DMS 273 (cell line): ENCODE results near the gene RAD51B.
"Not testable (repeated sequence)": the region's sequence is repeated elsewhere in the genome, so short reads cannot be mapped to it uniquely, and the experiment has no call there.

Experiments
- DNase-seq: peaks from one replicate; lab custom pipeline; 2025; ENCODE audit not compliant: unreplicated experiment; lab: John Stamatoyannopoulos, UW

RAD51B gene

DNA sequence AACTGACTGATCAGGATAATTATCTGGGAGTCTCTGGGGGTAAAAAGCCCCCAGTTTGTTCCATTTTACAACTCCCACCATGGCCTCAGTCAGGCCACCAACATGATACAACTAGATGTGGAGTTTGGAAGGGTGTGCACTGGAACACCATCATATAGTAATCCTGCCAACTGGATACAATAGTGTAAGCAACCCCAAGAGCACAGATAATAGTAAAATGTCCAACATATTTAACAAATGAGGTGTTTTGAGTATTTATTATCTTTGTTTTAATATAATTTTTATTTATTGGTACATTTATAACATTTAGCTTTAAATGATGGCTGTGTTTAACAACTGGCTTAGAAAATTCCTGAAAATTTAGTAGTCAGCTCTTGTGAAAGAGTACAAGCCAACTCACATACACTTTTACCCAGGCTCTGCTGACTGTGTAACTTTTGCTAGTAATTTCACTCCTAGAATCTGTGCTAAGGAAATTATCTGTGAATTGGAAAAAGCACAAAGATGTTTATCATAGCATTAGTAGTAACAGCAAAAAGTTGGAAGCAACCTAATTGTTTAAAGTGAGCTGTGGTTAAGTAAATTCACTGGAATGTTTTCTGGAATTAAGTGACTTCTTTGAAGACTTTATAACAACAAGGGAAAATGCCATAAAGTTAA lies 196.8 kb downstream of the RAD51B start:
- no peak for DNase-seq

DNA sequence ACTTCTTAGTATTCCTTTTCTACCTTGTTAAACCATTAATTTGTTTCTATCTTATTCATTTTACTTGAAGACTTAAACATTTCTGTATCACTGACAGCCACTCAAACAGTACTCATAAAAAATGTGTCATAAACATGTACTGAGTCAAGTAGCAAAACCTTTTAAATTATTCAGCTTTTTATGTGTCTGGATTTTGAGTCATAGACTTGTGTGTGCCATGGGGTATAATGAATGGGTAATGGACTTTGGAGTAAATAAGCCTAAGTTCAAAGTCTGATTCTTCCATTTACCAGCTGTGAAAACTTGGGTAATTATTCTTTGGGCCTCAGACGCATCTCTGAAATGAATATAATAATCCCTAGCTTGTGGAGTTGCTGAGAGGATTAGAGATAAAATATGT lies 199.0 kb downstream of the RAD51B start:
- DNase-seq, result no peak

DNA sequence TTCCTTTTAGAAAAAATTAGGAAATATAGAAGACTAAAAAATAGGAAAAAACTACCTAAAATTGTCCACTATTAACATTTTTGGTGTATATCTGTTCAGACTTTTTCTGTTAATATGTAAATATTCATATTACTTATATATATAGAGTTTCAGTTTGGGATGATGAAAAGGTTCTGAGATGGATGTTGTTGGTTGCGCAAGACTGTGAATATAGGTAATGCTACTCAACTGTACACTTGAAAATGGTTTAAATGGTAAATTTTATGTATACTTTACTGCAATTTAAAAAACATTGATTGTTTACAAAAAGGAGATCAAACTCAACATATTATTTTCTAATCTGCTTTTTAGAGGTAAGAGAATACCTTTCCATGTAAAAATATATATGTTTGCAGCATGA lies 200.9 kb downstream of the RAD51B start:
- no peak for DNase-seq

DNA sequence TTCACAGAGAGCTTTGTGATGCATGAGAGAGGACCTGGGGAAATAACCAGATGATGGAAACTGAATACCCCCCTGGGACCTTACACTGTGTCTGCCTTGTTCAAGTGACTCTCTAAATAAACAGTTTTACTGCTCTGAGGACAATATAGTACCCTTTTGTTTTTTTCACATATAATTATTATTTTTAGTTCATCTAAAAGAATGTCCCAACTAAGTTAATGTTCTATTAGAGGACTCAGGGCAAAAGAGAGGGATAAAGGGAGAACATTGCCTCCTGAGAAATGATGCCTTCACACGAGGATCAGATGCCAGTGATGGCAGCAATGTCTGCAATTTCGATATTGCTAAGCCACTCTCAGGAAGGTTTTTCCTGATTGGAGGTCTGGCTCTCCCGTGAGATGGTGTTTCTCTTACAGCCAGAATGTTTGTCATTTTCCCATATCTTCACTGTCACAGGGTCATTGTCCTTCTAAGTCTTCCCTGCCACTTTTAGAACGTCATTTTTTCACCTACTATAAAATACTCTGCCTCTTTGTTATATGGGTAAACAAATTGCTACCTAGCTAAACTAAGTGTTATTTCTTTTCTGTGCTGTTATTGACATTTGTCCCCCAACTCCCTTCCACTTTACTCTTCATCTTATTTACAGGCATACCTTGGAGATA lies 201.6 kb downstream of the RAD51B start:
- DNase-seq, result peak; percentile 68

DNA sequence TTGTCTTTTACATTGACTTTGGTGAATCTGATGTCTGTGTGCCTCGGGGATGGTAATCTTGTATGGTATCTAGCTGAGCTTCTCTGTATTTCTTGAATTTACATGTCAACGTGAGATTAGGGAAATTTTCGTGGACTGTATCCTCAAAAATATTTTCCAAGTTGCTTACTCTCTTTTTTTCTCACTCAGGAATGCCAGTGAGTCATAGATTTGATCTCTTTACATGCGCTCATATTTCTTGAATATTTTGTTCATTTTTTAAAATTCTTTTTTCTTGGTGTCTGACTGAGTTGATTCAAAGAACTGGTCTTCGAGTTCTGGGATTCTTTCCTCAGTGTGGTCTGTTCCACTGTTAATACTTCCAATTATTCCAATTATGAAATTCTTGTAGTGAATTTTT lies 207.7 kb downstream of the RAD51B start:
- no peak for DNase-seq

DNA sequence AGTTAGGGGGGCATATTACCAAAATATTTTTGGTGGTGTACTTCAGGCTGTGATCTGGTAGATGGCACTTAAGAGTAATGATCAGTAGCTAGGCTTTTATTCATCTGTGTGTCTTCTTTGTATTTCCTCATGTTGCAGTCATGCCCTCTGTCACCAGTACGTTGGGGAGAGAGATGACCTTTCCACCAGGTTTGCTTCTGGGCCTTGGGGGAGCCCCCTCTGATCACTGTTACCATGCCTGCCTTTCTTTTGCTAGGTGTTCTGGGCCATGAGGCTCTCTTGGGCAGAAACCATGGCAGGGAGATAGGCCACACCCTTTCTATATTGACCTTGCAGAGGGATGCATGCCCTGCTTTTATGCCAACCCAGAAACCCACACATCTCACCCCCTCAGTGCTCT lies 208.5 kb downstream of the RAD51B start:
- no peak for DNase-seq

DNA sequence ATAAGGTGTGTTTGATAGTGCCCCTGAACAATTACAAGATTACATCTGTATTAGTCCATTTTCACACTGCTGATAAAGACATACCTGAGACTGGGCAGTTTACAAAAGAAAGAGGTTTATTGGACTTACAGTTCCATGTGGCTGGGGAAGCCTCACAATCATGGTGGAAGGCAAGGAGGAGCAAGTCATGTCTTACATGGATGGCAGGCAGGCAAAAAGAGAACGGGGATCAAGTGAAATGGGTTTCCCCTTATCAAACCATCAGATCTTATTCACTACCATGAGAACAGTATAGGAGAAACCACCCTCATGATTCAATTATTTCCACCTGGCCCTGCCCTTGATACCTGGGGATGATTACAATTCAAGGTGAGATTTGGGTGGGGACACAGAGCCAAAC lies 211.4 kb downstream of the RAD51B start:
- DNase-seq, result not testable (repeated sequence)

DNA sequence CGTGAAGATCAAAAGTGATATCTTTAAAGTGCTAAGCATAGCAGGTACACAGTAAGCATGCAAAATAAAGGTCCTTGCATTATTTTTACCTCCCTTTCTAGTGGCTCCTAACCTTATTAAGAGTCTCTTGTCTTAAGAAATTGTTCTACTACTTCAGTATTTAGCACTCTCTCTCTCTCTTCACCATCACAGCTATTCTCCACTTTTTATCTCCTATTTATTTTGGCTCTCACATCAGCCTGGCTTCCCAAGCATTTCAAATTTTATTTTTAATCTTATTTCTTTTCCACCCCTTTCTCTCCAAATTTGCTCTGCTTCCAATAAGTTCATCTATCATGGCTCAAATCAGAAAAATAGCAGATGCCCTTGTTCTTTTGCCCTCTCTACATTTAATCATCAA lies 212.6 kb downstream of the RAD51B start:
- no peak for DNase-seq

DNA sequence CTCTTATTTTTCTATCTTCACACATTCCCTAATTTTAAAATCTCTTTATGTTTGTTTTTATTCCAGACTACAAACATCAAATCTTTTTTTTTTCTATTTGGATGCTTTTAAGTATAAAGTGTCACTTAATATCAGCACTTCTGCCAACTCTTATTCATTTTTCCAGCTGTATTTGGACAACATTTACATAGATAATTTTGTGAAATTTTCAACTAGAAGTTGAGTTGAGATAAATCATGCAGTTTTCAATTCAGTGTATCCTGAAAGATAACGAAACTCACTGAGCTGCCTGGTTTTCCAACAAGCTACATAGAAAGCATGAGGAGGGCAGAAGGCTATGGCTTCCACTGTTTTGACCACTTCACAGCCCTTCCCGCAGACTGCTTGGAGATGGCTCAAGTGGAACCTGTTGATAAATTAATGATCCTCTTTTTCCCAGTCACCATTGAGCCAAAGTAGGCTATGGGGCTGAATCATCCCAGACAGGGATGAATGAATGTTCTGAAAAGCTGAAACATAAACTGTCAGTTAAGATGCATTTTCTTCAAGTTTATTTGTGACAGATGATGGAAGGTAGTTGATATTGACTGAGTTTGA lies 213.9 kb downstream of the RAD51B start:
- no peak for DNase-seq

DNA sequence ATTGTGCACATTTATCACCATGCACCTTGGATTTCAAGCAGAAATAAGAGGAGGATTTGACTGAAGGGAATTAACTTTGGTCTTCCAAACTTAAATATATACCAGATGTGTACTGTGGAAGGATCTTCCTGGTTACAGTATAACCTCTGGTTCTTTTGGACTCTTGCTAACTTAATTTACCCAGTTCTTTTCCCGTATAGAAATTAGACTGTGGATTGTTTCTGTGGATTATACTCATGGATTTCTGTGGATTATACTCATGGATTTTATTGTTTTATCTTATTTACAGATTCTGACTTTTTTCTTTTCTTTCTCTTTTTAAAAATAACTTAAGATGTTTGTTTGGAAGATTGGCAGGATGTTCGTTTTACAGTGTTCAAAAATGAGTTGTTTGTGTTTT lies 215.3 kb downstream of the RAD51B start:
- no peak for DNase-seq

DNA sequence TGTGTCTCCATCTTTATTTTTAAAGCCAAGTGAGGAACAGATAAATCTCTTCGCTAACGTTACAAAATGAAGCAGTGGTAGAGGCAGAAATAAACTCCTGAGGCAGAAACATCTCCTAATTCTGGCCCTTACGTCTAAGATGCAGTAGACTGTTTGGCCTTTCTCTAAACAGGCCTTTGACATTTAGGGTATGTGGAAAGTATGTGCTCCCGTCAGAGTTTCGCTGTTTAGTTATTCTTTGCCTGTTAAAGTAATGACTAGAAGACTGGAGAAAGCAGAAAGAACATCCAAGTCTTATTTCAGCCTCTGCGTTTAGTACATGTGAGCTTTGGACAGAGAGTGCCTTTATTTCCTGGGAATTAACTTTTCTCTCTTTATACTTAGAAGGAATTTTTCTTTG lies 216.6 kb downstream of the RAD51B start:
- DNase-seq, result no peak

DNA sequence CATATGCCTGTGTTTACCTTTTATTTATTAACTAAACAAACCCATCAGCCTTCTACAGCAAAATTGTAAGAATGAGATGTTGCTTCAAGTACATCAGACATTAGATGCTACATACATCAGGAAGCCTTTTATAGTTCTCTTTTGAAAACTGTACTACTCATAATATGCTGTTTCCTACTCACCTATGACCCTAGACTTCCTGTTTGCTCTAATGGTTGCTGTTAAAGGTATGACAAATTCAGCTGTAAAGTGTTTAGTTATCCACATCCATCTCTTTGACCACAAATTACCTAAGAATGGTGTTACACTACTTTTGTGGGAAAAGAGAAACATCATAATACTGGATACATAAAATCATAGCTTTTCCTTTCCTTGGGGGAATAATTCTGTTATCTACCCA lies 220.0 kb downstream of the RAD51B start:
- DNase-seq, result no peak

DNA sequence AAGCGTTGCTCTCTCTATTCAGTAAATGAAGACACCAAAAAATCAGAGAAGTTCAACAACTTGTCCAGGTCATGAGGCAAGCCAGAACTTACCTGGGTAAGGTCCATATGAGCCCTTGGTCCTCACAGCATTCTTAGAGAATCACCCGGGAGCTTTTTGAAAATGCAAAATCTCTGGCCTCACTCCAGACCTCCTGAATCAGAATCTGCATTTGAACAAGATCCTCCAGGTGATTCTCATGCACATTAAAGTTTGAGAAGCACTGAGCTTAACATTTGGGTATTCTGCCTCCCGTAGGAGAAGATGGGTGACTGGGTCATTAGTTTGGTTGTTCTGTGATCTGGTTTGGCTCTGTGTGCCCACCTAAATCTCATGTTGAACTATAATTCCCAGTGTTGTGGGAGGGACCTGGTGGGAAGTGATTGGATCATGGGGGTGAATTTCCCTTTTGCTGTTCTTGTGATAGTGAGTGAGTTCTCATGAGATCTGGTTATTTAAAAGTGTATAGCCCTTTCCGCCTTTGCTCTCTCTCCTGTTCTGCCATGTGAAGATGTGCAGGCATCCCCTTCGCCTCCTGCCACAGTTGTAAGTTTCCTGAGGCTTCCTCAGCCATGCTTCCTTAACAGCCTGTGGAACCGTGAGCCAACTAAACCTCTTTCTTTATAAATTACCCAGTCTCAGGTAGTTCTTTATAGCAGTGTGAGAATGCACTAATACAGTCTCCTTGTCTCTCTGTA lies 221.2 kb downstream of the RAD51B start:
- no peak for DNase-seq

DNA sequence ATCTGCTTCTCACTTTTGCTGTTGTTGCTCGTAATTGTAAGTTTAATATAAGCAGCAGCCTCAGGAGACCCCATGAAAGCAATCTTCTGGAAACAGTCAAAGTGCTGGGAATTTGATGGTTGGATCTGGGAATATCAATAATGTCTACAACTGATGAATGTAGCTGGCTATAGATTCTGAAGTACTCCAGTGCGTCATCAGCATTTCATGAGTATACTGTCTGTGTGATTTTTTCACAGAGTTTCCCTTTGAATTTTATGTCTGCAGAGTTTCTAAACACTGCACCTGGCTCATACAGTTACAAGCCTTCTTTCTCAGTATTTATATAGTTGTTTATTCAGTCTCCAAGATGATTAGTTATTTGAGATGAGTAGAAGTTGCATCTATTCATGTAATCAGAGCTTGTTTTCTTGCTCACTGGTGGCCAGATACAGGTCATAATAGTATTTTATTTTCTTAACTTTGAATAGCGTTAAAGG lies 222.3 kb downstream of the RAD51B start:
- no peak for DNase-seq

DNA sequence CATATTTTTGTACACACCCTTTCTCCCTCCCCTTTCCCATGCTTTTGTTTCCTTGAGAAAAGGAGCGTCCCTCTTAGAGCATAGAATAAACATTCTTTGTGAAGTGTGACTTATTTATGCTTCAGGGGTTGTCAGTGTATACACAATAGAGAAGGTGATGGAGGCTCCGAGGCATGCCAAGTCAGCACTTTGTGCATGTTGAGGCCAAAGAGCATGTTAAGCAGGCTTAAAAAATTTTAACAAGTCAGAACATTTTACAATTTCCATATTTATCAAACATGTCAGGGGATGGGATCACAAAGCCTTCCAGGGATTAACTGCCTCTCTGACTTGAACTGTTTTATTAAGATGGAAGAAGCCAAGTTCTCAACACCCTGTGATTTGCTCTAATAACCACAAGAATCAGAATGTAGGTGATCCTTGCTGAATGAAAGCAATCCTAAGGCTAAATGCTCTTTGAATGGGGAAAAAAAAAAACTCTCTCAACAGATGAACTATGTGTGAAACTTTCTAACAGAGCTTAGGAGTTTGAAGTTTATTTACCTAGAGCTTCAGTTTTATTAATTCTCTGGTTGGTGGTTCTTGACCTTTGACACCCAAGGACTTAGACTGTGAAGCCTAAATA lies 223.1 kb downstream of the RAD51B start:
- no peak for DNase-seq

DNA sequence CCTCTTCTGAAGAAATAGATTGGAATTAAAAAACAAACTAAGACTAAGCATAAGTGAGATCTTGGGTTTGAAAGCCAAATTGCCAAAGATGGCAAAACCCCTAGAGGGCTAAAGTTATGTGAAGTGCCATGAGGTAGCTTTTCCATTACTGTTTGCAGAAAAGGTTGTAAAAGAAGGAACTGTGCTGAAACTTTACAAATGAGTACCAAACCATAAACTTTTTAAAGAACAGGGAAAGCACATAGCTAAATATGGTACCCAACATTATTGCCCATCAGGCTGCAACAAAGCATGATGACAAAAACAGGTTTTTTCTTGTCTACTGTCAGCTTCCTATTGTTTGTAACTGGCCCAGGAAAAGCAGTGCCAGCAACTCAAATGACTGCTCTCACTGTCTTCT lies 224.2 kb downstream of the RAD51B start:
- DNase-seq, result no peak

DNA sequence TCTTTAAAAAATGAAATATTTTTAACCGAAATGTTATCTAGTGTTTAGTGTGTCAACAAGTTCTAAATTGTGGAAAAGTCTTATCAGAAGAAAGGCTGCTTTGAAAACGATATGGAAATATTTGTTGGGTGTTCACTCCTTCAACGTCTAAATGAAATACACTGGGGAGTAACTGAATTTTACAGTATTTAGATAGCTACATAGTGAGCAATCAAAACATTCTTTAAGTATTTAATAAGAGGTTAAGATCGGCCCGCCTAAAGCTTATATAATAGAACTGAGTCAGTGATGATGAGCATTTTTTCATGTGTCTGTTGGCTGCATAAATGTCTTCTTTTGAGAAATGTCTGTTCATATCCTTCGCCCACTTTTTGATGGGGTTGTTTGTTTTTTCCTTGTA lies 228.3 kb downstream of the RAD51B start:
- no peak for DNase-seq

DNA sequence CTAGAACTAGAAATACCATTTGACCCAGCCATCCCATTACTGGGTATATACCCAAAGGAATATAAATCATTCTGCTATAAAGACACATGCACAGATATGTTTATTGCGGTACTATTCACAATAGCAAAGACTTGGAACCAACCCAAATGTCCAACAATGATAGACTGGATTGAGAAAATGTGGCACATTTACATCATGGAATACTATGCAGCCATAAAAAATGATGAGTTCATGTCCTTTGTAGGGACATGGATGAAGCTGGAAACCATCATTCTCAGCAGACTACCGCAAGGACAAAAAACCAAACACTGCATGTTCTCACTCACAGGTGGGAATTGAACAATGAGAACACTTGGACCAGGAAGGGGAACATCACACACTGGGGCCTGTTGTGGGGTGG lies 229.2 kb downstream of the RAD51B start:
- not testable (repeated sequence) for DNase-seq

DNA sequence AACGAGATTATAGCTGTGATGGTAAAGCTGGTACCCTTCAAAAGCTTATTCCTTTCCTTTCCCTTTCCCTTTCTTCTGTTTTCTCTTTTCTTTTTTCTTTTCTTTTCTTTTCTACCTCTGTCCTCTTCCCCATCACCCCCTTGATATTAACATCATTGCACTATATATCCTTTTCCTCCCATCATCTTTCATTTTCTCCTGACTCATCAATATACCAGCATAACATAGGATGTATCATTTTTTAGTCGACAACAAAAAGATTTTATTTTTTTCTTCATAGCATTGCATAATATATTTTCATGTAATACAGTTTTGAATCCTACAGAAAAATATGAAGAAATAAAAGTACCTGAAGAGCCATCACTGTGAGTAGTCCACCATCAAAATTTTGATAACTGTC lies 230.6 kb downstream of the RAD51B start:
- DNase-seq, result no peak

DNA sequence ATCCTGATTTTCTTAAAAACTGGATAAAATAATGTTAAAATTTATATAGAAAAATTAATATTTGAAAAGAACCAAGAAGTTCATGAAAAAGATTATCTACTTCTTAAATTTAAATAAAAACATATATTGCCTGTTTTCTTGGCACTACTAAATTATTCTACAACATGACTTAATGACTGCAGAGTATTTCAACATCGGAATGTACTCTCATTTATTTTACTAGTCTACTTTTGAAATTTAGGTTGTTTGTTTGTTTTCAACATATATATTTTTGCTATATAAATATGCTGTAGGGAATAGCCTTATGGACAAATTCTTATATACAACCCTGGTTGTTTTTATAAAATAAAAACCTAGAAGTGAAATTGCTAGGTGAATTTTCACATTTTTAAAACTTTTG lies 231.6 kb downstream of the RAD51B start:
- no peak for DNase-seq

DNA sequence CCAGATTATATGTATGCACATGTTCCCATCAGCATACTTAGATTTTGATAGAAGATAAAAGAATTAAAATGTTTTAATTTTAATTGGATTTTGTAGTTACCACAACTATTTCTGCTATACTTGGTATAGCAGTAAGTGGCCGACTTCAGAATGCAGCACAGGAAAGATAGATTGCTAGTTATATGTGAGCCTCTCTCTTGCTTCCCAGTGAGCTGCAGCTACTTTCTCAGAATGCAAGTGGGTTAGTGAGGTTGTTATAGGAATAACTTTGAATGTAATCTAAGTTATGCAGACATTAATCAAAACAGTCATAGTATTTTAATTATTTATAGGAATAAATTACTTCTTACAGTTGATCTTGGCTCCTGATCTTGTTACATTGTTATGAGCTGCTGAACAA lies 240.6 kb downstream of the RAD51B start:
- DNase-seq, result no peak
